HCT116 (cell line): ENCODE data around the gene AKT1. TPM values are rescaled to one million over a fixed set of nuclear protein-coding genes. Genes with fewer than 3 reads are reported as not detected.

Experiments used
- ATAC-seq: fragments of 200-7000 bp; cut with Tn5 transposase; 2 replicates; pipeline ENCODE4 v1.9.1; 2020; ENCODE audit warnings: mild to moderate bottlenecking, moderate library complexity
- BruUV-seq: library from RNA; stranded (reverse); fragments of 400-500 nt; replicated peaks from 2 replicates; lab custom pipeline; 2021; lab: Mats Ljungman, UMichigan
- CTCF ChIA-PET: fragments of 300-600 bp; sonication (Branson Sonifier 250); formaldehyde crosslinking; loops from one replicate; lab custom pipeline; 2021; ENCODE audit warnings: antibody characterized with exemption; lab: Charles Lee
- POLR2A ChIA-PET: fragments of 300-600, 350-600 bp; sonication (Branson Sonifier 250); formaldehyde crosslinking; loops from one replicate; lab custom pipeline; 2021; ENCODE audit warnings: antibody characterized with exemption; lab: Charles Lee
- RAD21 ChIA-PET, 2 experiments: fragments of 300-600 bp; sonication (Branson Sonifier 250); formaldehyde crosslinking; loops; one replicate each; lab custom pipeline; 2023; ENCODE audit warnings: low total read pairs in 2 of 2; ENCODE audit not compliant: uncharacterized antibody in 2 of 2, unreplicated experiment in 2 of 2, low non-redundant PET in 1 of 2; lab: Charles Lee
- DNase-seq: peaks from one replicate; pipeline ENCODE4 v3.0.0-alpha.2; 2010; ENCODE audit warnings: low read depth, low spot score
- H2AFZ ChIP-seq: fragments of 200-600 bp; shearing (Covaris generic), sonication (generic); 2 replicates; pipeline ENCODE4 v1.6.1; 2017; ENCODE audit warnings: low read depth, mixed run types, mixed read lengths, antibody characterized with exemption, low read length; ENCODE audit not compliant: poor library complexity, severe bottlenecking
- H3K27ac ChIP-seq: 2 replicates; pipeline ENCODE4 v1.5.1; 2012; ENCODE audit warnings: low read depth, low read length
- H3K27me3 ChIP-seq: fragments of 200-600 bp; sonication (generic); 2 replicates; pipeline ENCODE4 v1.6.1; 2016; ENCODE audit warnings: mixed run types, low read length, mixed read lengths; ENCODE audit not compliant: insufficient read depth
- H3K36me3 ChIP-seq, 2 experiments: fragments of 200-500 bp in 1 of 2; fragments of 200-600 bp in 1 of 2; sonication (Bioruptor generic) in 1 of 2; sonication (generic) in 1 of 2; 2 replicates each; pipeline versions ENCODE4 v1.5.1 to v1.6.1; 2014 to 2016; ENCODE audit warnings: low read length in 2 of 2, inconsistent platforms in 1 of 2, mixed read lengths in 1 of 2, mixed run types in 1 of 2; ENCODE audit not compliant: insufficient read depth in 2 of 2, control insufficient read depth in 1 of 2
- H3K4me1 ChIP-seq, 2 experiments: fragments of 200-600 bp in 1 of 2; sonication (generic) in 1 of 2; 2 replicates each; pipeline versions ENCODE4 v1.5.1 to v1.6.1; 2012 to 2017; ENCODE audit warnings: low read length in 2 of 2, inconsistent platforms in 1 of 2, mild to moderate bottlenecking in 1 of 2, mixed read lengths in 1 of 2, mixed run types in 1 of 2, moderate library complexity in 1 of 2; ENCODE audit not compliant: insufficient read depth in 2 of 2, control insufficient read depth in 1 of 2
- H3K4me2 ChIP-seq: fragments of 200-600 bp; sonication (generic); 2 replicates; pipeline ENCODE4 v1.6.1; 2017; ENCODE audit warnings: mixed run types, low read length, mixed read lengths
- H3K4me3 ChIP-seq, 2 experiments: fragments of 200-600 bp in 1 of 2; sonication (generic) in 1 of 2; replicated peaks in 1 of 2; 2 replicates each; pipeline ENCODE4 v1.5.1; 2011 to 2016; ENCODE audit warnings: low read length in 2 of 2, control low read depth in 1 of 2, low read depth in 1 of 2, mild to moderate bottlenecking in 1 of 2, mixed read lengths in 1 of 2, mixed run types in 1 of 2
- H3K79me2 ChIP-seq: fragments of 200-600 bp; sonication (generic); 2 replicates; pipeline ENCODE4 v1.6.1; 2017; ENCODE audit warnings: mild to moderate bottlenecking, mixed run types, low read length, moderate library complexity, mixed read lengths; ENCODE audit not compliant: insufficient read depth
- H3K9ac ChIP-seq: fragments of 200-600 bp; sonication (generic); 2 replicates; pipeline ENCODE4 v1.6.1; 2016; ENCODE audit warnings: low read length, mixed read lengths
- H3K9me2 ChIP-seq: fragments of 200-600 bp; sonication (generic), shearing (Covaris generic); 2 replicates; pipeline ENCODE4 v1.6.1; 2017; ENCODE audit warnings: mixed run types, mild to moderate bottlenecking, moderate library complexity; ENCODE audit not compliant: insufficient read depth
- H3K9me3 ChIP-seq, 2 experiments: fragments of 200-500 bp in 1 of 2; fragments of 200-600 bp in 1 of 2; sonication (Bioruptor generic) in 1 of 2; sonication (generic) in 1 of 2; 2 replicates each; pipeline ENCODE4 v1.6.1; 2014 to 2017; ENCODE audit warnings: low read length in 2 of 2, mixed read lengths in 2 of 2, inconsistent platforms in 1 of 2, low read depth in 1 of 2, mild to moderate bottlenecking in 1 of 2, mixed run types in 1 of 2, moderate library complexity in 1 of 2; ENCODE audit not compliant: control insufficient read depth in 1 of 2, insufficient read depth in 1 of 2
- H4K20me1 ChIP-seq: fragments of 200-600 bp; sonication (generic), shearing (Covaris generic); 2 replicates; pipeline ENCODE4 v1.6.1; 2017; ENCODE audit warnings: mixed run types, mild to moderate bottlenecking, moderate library complexity; ENCODE audit not compliant: insufficient read depth
- EGR1 ChIP-seq: IDR thresholded peaks from 2 replicates; pipeline ENCODE4 v1.6.1; 2012; ENCODE audit warnings: low read depth
- ELF1 ChIP-seq: IDR thresholded peaks from 2 replicates; pipeline ENCODE4 v1.6.1; 2012; ENCODE audit warnings: low read depth, borderline replicate concordance
- EZH2phosphoT487 ChIP-seq: fragments of 200-600 bp; IDR thresholded peaks from 2 replicates; pipeline ENCODE4 v1.6.1; 2018; ENCODE audit warnings: antibody characterized with exemption, borderline replicate concordance
- FOSL1 ChIP-seq: IDR thresholded peaks from 2 replicates; pipeline ENCODE4 v1.6.1; 2012; ENCODE audit warnings: low read depth
- JUND ChIP-seq: IDR thresholded peaks from 2 replicates; pipeline ENCODE4 v1.6.1; 2012
- RAD21 ChIP-seq: IDR thresholded peaks from 2 replicates; pipeline ENCODE4 v1.6.1; 2012; ENCODE audit warnings: low read depth, mild to moderate bottlenecking
- SIN3A ChIP-seq: IDR thresholded peaks from 2 replicates; pipeline ENCODE4 v1.6.1; 2012; ENCODE audit warnings: low read depth
- SRF ChIP-seq: IDR thresholded peaks from 2 replicates; pipeline ENCODE4 v1.6.1; 2012; ENCODE audit warnings: low read depth
- TCF7L2 ChIP-seq: IDR thresholded peaks from 2 replicates; pipeline ENCODE4 v1.7.0; 2011; ENCODE audit warnings: borderline replicate concordance, inconsistent platforms; ENCODE audit not compliant: insufficient read depth, insufficient read length; ENCODE audit errors: extremely low read depth
- ZBTB33 ChIP-seq: IDR thresholded peaks from 2 replicates; pipeline ENCODE4 v1.6.1; 2011; ENCODE audit warnings: mild to moderate bottlenecking, low read length, moderate library complexity; ENCODE audit not compliant: insufficient replicate concordance; ENCODE audit errors: extremely low read depth
- ZFX ChIP-seq: fragments of 450-650 bp; IDR thresholded peaks from 2 replicates; pipeline ENCODE4 v1.6.1; 2017
- intact Hi-C: fragments of 100-400 bp; cut with micrococcal nuclease; formaldehyde crosslinking; loops from 2 replicates; pipeline ENCODE4 v1.10.0; 2022
- total RNA-seq: library from RNA; stranded (reverse); gene quantifications from one replicate; pipeline ENCODE4 v1.2.1, GENCODE V29; 2021; ENCODE audit not compliant: unreplicated experiment

Gene AKT1
- total RNA-seq, 1 experiment from 2014 or later, result 152 TPM

GRCh38 chr14:104826189-104826860 lies 30.8 kb upstream of the AKT1 start (continued):
- no peak for TF ChIP-seq ZBTB33
- no peak for TF ChIP-seq SRF
- TF ChIP-seq EZH2phosphoT487, result no peak
- TF ChIP-seq ELF1, result no peak
- no peak for TF ChIP-seq FOSL1
- TF ChIP-seq EGR1, result no peak
- TF ChIP-seq JUND, result no peak
- peak; percentile 79 for TF ChIP-seq RAD21

DNA sequence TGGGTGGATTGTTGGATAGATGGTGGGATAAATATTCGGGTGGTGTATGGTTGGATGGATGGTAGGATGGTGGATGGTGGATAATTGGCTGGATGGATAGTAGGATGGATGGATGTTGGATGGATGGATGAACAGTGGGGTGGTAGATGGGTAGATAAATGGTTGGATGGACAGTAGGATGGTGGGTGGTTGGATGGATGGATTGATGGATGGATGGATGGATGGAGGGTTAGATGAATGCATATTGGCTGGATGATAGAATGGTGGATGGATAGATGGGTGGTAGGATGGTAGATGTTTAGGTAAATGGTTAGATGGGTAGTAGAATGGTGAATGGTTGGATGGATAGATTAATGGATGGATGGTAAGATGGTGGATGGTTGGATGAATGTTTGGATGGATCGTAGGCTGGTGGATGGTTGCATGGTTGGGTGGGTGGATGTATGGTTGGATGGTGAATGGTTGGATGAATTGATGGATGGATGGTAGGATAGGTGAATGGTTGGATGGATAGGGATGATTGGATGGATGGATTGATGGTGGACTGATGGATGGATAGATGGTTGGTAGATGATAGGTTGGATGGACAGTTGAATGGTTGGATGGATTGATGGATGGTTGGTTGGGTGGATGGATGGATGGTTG lies 28.9 kb upstream of the AKT1 start:
- no peaks in the 10 kb centered on the region for H3K27me3 ChIP-seq
- ATAC-seq, result no peak
- no peak overlapping the region for H2AFZ ChIP-seq
- DNase-seq, result no peak
- no peak overlapping the region for H3K27ac ChIP-seq
- CTCF ChIA-PET, result no interaction called here
- POLR2A ChIA-PET, result no interaction called here
- H3K36me3 ChIP-seq, result no peaks in the 10 kb centered on the region
- intact Hi-C loops, result no loop called here
- no peaks in the 10 kb centered on the region for H3K79me2 ChIP-seq
- peaks cover 23 to 32% of the 10 kb centered on the region in 2 experiments for H3K4me1 ChIP-seq
- BruUV-seq, result no TSS peak
- H3K9me3 ChIP-seq, result peaks cover 0 to 7% of the 10 kb centered on the region in 2 experiments; a peak in 1 of 4 replicates
- no peaks in the 10 kb centered on the region for H4K20me1 ChIP-seq
- no peak overlapping the region for H3K9ac ChIP-seq
- no peak overlapping the region for H3K4me3 ChIP-seq
- TF ChIP-seq ZFX (no peak), JUND (no peak), SIN3A (no peak), ELF1 (no peak), TCF7L2 (no peak), FOSL1 (no peak)
- TF ChIP-seq, all 23 proteins: peak for 0
- H3K9me2 ChIP-seq, result no peaks in the 10 kb centered on the region
- RAD21 ChIA-PET, result no interaction called here
- H3K4me2 ChIP-seq, result no peak overlapping the region
